ENCODE results near the gene INPP5B. TPM values are rescaled to one million over a fixed set of nuclear protein-coding genes. Genes with fewer than 3 reads are reported as not detected.

Gene INPP5B
- total RNA-seq, 1 experiment from 2014 or later: 12.1 TPM

DNA sequence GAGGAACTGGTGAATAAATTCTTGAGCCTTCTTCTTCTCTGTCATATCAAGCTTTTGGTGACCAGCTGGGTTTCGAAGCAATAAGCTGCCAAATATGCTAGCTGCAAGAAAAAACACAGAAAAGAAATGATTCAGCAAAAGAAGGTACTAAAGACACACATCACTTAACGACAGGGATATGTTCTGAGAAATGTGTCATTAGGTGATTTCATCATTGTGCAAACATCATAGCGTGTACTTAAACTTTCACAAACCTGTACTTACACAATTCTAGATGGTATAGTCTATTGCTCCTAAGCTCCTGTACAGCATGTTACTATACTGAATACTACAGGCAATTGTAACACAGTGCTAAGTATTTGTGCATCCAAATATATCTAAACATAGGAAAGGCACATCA lies 84.5 kb downstream of the INPP5B start:
- Histone ChIP-seq H4K20me1 (ENCODE audit: low read length) (no peaks in the 10 kb centered on the region), H3K9me2 (replicated peaks; ENCODE audit: low read length) (no peaks in the 10 kb centered on the region), H3K9me3 (ENCODE audit: low read length) (no peaks in the 10 kb centered on the region), H3K9ac (ENCODE audit: low read length) (peak overlapping the region; percentile 56), H3K27ac (ENCODE audit: low read length) (peak overlapping the region; percentile 91), H3K36me3 (ENCODE audit: low read depth, low read length) (peaks cover 1% of the 10 kb centered on the region; the same call in 1 of the 2 replicates), H3K79me2 (ENCODE audit: low read length) (peaks cover 26% of the 10 kb centered on the region), H3K4me3 (ENCODE audit: low read length) (no peak overlapping the region), H3K4me2 (ENCODE audit: low read length) (peak overlapping the region; percentile 61), H3K4me1 (ENCODE audit: insufficient read depth, low read length) (peaks cover 51% of the 10 kb centered on the region), H2AFZ (ENCODE audit: low read length) (no peak overlapping the region), H3F3A (ENCODE audit: low read length, unreplicated experiment) (peaks cover 4% of the 10 kb centered on the region), H3K27me3 (ENCODE audit: low read length) (no peaks in the 10 kb centered on the region)
- TF ChIP-seq EZH2phosphoT487 (IDR thresholded peaks at IDR 0.05; ENCODE audit: borderline replicate concordance, low read length) (no peak), EZH2 (IDR thresholded peaks at IDR 0.05; ENCODE audit: low read length, unreplicated experiment) (no peak)
- TF ChIP-seq, protein P1, sequence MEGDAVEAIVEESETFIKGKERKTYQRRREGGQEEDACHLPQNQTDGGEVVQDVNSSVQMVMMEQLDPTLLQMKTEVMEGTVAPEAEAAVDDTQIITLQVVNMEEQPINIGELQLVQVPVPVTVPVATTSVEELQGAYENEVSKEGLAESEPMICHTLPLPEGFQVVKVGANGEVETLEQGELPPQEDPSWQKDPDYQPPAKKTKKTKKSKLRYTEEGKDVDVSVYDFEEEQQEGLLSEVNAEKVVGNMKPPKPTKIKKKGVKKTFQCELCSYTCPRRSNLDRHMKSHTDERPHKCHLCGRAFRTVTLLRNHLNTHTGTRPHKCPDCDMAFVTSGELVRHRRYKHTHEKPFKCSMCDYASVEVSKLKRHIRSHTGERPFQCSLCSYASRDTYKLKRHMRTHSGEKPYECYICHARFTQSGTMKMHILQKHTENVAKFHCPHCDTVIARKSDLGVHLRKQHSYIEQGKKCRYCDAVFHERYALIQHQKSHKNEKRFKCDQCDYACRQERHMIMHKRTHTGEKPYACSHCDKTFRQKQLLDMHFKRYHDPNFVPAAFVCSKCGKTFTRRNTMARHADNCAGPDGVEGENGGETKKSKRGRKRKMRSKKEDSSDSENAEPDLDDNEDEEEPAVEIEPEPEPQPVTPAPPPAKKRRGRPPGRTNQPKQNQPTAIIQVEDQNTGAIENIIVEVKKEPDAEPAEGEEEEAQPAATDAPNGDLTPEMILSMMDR (conservative IDR thresholded peaks at IDR 0.05; ENCODE audit: low read depth, low read length): no peak
- intact Hi-C loops (cut with micrococcal nuclease): loop anchor here (1.0 kb wide), 1 partner anchor 52 kb away; no protein-coding TSS in a partner anchor
- CTCF ChIA-PET: interaction anchor here (0.7 to 1.4 kb wide), 2 partner anchors 9 to 13 kb away, joined by 3 to 11 read pairs; no protein-coding TSS in a partner anchor
- BruUV-seq (replicated peaks): no TSS peak
- POLR2A ChIA-PET (ENCODE audit: unreplicated experiment): interaction anchor here (0.7 kb wide), 1 partner anchor 150 kb away, joined by 5 read pairs; no protein-coding TSS in a partner anchor
- DNase-seq: peak; percentile 90
- ATAC-seq: peak; percentile 48

DNA sequence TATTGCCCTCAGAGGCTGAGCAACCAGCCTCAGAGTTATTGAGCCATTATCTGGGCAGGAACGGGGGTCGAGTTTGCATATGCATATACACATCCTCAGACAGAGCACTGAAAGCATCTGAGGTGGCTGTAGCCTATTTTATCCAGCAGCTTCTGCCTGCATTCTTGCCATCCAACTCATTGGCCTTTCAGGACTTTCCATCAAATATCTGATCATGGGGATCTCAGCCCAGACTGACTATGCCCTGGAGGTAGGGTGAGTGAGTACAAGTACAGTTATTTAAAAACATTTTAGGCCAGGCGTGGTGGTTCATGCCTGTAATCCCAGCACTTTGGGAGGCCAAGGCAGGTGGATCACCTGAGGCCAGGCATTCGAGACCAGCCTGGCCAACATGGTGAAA lies 85.7 kb downstream of the INPP5B start:
- Histone ChIP-seq H3K9me3 (ENCODE audit: low read length) (no peaks in the 10 kb centered on the region), H3K9ac (ENCODE audit: low read length) (no peak overlapping the region), H3K27ac (ENCODE audit: low read length) (no peak overlapping the region), H3F3A (ENCODE audit: low read length, unreplicated experiment) (peaks cover 4% of the 10 kb centered on the region), H3K36me3 (ENCODE audit: low read depth, low read length) (peaks cover 8% of the 10 kb centered on the region; the same call in 1 of the 2 replicates), H3K27me3 (ENCODE audit: low read length) (no peaks in the 10 kb centered on the region), H3K79me2 (ENCODE audit: low read length) (peaks cover 33% of the 10 kb centered on the region), H3K4me1 (ENCODE audit: insufficient read depth, low read length) (peaks cover 48% of the 10 kb centered on the region), H2AFZ (ENCODE audit: low read length) (no peak overlapping the region), H3K9me2 (replicated peaks; ENCODE audit: low read length) (no peaks in the 10 kb centered on the region), H3K4me2 (ENCODE audit: low read length) (no peak overlapping the region), H3K4me3 (ENCODE audit: low read length) (no peak overlapping the region), H4K20me1 (ENCODE audit: low read length) (no peaks in the 10 kb centered on the region)
- intact Hi-C loops (cut with micrococcal nuclease): no loop called here
- POLR2A ChIA-PET (ENCODE audit: unreplicated experiment): no interaction called here
- TF ChIP-seq, protein P1 (conservative IDR thresholded peaks at IDR 0.05; ENCODE audit: low read depth, low read length): no peak
- TF ChIP-seq EZH2phosphoT487 (IDR thresholded peaks at IDR 0.05; ENCODE audit: borderline replicate concordance, low read length) (no peak), EZH2 (IDR thresholded peaks at IDR 0.05; ENCODE audit: low read length, unreplicated experiment) (no peak)
- CTCF ChIA-PET: no interaction called here
- ATAC-seq (no peak), DNase-seq (peak; percentile 19)
- no TSS peak for BruUV-seq (replicated peaks)

DNA sequence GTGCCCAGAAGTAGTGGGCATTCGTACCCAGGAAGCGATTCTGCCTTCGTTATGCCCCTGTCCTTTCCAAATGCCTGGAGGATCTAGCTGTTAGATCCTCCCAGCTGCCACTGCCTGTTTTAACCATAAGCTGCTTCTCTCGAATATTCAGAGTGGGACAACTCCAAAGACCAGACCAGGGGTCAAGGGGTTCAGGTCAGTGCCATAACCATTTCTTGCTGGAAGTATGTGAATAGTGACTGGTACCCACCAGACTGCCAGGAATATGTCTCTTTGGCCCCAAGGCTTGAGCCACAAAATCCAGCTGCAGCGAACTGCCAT lies 86.5 kb downstream of the INPP5B start:
- intact Hi-C loops (cut with micrococcal nuclease): no loop called here

More for the DNA sequence above, 86.5 kb downstream of the INPP5B start:
- CTCF ChIA-PET: interaction anchor here (1.1 to 1.8 kb wide), 2 partner anchors 9 to 53 kb away, joined by 3 to 27 read pairs; partner anchors contain the start of genes C1orf122 and YRDC
- Histone ChIP-seq H3K4me1 (ENCODE audit: insufficient read depth, low read length) (peaks cover 39% of the 10 kb centered on the region), H3K4me3 (ENCODE audit: low read length) (peak overlapping the region; percentile 92), H4K20me1 (ENCODE audit: low read length) (no peaks in the 10 kb centered on the region), H3F3A (ENCODE audit: low read length, unreplicated experiment) (peaks cover 4% of the 10 kb centered on the region), H2AFZ (ENCODE audit: low read length) (peak overlapping the region; percentile 92), H3K27ac (ENCODE audit: low read length) (peak overlapping the region; percentile 90), H3K9me2 (replicated peaks; ENCODE audit: low read length) (no peaks in the 10 kb centered on the region), H3K9me3 (ENCODE audit: low read length) (no peaks in the 10 kb centered on the region), H3K36me3 (ENCODE audit: low read depth, low read length) (peaks cover 8% of the 10 kb centered on the region; the same call in 1 of the 2 replicates), H3K79me2 (ENCODE audit: low read length) (peaks cover 36% of the 10 kb centered on the region), H3K27me3 (ENCODE audit: low read length) (no peaks in the 10 kb centered on the region), H3K4me2 (ENCODE audit: low read length) (peak overlapping the region; percentile 95), H3K9ac (ENCODE audit: low read length) (peak overlapping the region; percentile 99)
- POLR2A ChIA-PET (ENCODE audit: unreplicated experiment): no interaction called here
- DNase-seq (no peak), ATAC-seq (no peak)
- TF ChIP-seq EZH2phosphoT487 (IDR thresholded peaks at IDR 0.05; ENCODE audit: borderline replicate concordance, low read length) (no peak), EZH2 (IDR thresholded peaks at IDR 0.05; ENCODE audit: low read length, unreplicated experiment) (no peak)
- TF ChIP-seq, protein P1 (conservative IDR thresholded peaks at IDR 0.05; ENCODE audit: low read depth, low read length): peak; percentile 11; the same call in 1 of the 2 replicates
- no TSS peak for BruUV-seq (replicated peaks)

Measured in PC-3 (cell line).